HepG2 (cell line): ENCODE measurements around the gene TMEM235. TPM values are rescaled to one million over a fixed set of nuclear protein-coding genes. Genes with fewer than 3 reads are reported as not detected.
A peak's percentile ranks its signal among the peaks of the same experiment; 100 is the strongest.

Experiments used
- ATAC-seq: fragments of 200-7000 bp; cut with Tn5 transposase; 3 replicates; pipeline ENCODE4 v1.9.1; 2020; ENCODE audit warnings: mild to moderate bottlenecking, moderate library complexity
- BruUV-seq: library from RNA; stranded (reverse); fragments of 400-500 nt; replicated peaks from 2 replicates; lab custom pipeline; 2021; lab: Mats Ljungman, UMichigan
- CTCF ChIA-PET: fragments of 300-600 bp; formaldehyde crosslinking; extraction: SDS; loops from one replicate; lab custom pipeline; 2021; ENCODE audit warnings: low total read pairs, inconsistent platforms, low intra/inter-chr PET ratio; lab: Yijun Ruan, JAX
- POLR2A ChIA-PET: fragments of 350-600 bp; sonication (Branson Sonifier 250); formaldehyde crosslinking; loops from one replicate; lab custom pipeline; 2020; ENCODE audit warnings: antibody characterized with exemption, inconsistent platforms; lab: Yijun Ruan, JAX
- DNase-seq: peaks from one replicate; pipeline ENCODE4 v3.0.0-alpha.2; 2015; ENCODE audit warnings: low spot score
- FAIRE-seq: peaks from 3 replicates; lab custom pipeline; 2011; peaks lifted over from hg19 to GRCh38; lab: Jason Lieb, UNC
- H2AFZ ChIP-seq: one replicate; pipeline ENCODE4 v1.6.1; 2011; ENCODE audit warnings: low read length, inconsistent platforms
- H3K27ac ChIP-seq: fragments of 300-600 bp; 3 replicates; pipeline ENCODE4 v1.8.0; 2011; ENCODE audit warnings: mixed run types, mild to moderate bottlenecking, mixed read lengths, low read length, inconsistent platforms; ENCODE audit not compliant: insufficient read depth; ENCODE audit errors: extremely low read length
- H3K27me3 ChIP-seq, 2 experiments: fragments of 200-600 bp in 1 of 2; 2 replicates in 1 of 2; 3 replicates in 1 of 2; pipeline versions ENCODE4 v1.6.0 to v1.8.0; 2011; ENCODE audit warnings: low read length in 2 of 2, mild to moderate bottlenecking in 2 of 2, moderate library complexity in 2 of 2, inconsistent platforms in 1 of 2; ENCODE audit not compliant: insufficient read depth in 2 of 2, control insufficient read depth in 1 of 2
- H3K36me3 ChIP-seq, 2 experiments: fragments of 200-600 bp in 1 of 2; replicated peaks in 1 of 2; 2 replicates in 1 of 2; 3 replicates in 1 of 2; pipeline versions ENCODE4 v1.5.1 to v1.8.0; 2011; ENCODE audit warnings: low read length in 2 of 2, inconsistent platforms in 1 of 2; ENCODE audit not compliant: insufficient read depth in 2 of 2, control insufficient read depth in 1 of 2
- H3K4me1 ChIP-seq: 2 replicates; pipeline ENCODE4 v1.5.1; 2012; ENCODE audit warnings: low read length, inconsistent platforms; ENCODE audit not compliant: insufficient read depth
- H3K4me2 ChIP-seq: 2 replicates; pipeline ENCODE4 v1.6.0; 2011; ENCODE audit warnings: low read depth, low read length, inconsistent platforms
- H3K4me3 ChIP-seq, 3 experiments: fragments of 200-600 bp in 1 of 3; sonication (generic), shearing (Covaris generic) in 1 of 3; replicated peaks in 1 of 3; 2 replicates each; pipeline ENCODE4 v1.5.1; 2011 to 2016; ENCODE audit warnings: low read length in 3 of 3, inconsistent platforms in 2 of 3, low read depth in 2 of 3, mild to moderate bottlenecking in 2 of 3, control low read depth in 1 of 3, mixed read lengths in 1 of 3; ENCODE audit not compliant: insufficient read depth in 1 of 3
- H3K79me2 ChIP-seq: one replicate; pipeline ENCODE4 v1.6.1; 2011; ENCODE audit warnings: low read length, inconsistent platforms; ENCODE audit not compliant: insufficient read depth
- H3K9ac ChIP-seq: 2 replicates; pipeline ENCODE4 v1.6.0; 2011; ENCODE audit warnings: mild to moderate bottlenecking, low read depth, low read length, inconsistent platforms; ENCODE audit not compliant: insufficient read depth
- H3K9me3 ChIP-seq: 2 replicates; pipeline ENCODE4 v1.5.1; 2012; ENCODE audit warnings: mild to moderate bottlenecking, low read length
- H4K20me1 ChIP-seq: 2 replicates; pipeline ENCODE4 v1.6.0; 2011; ENCODE audit warnings: inconsistent platforms, mild to moderate bottlenecking, low read length, moderate library complexity; ENCODE audit not compliant: insufficient read depth
- ARID4A ChIP-seq: sonication (generic); formaldehyde crosslinking; IDR thresholded peaks from 2 replicates; pipeline ENCODE4 v1.5.0; 2020; ENCODE audit warnings: mild to moderate bottlenecking, missing genetic modification reagents, borderline replicate concordance
- GATAD1 ChIP-seq: IDR thresholded peaks from 2 replicates; pipeline ENCODE4 v1.6.1; 2016; ENCODE audit warnings: missing genetic modification reagents, missing compliant biosample characterization
- MEIS1 ChIP-seq: sonication (generic); formaldehyde crosslinking; IDR thresholded peaks from 2 replicates; pipeline ENCODE4 v1.9.0; 2021; ENCODE audit warnings: mild to moderate bottlenecking, missing genetic modification reagents, moderate library complexity, borderline replicate concordance
- MTF2 ChIP-seq: sonication (generic); formaldehyde crosslinking; IDR thresholded peaks from 2 replicates; pipeline ENCODE4 v1.5.0; 2020; ENCODE audit warnings: missing genetic modification reagents, borderline replicate concordance
- RBAK ChIP-seq: sonication (generic); formaldehyde crosslinking; IDR thresholded peaks from 2 replicates; pipeline ENCODE4 v1.5.1; 2020; ENCODE audit warnings: mild to moderate bottlenecking, missing genetic modification reagents
- REPIN1 ChIP-seq: sonication (generic); formaldehyde crosslinking; IDR thresholded peaks from 2 replicates; pipeline ENCODE4 v1.8.0; 2022; ENCODE audit warnings: missing genetic modification reagents, low read depth, mild to moderate bottlenecking, borderline replicate concordance
- SKI ChIP-seq: fragments of 450-650 bp; IDR thresholded peaks from one replicate; pipeline ENCODE4 v1.6.1; 2018; ENCODE audit warnings: mild to moderate bottlenecking; ENCODE audit not compliant: partially characterized antibody
- ZNF263 ChIP-seq: sonication (generic); formaldehyde crosslinking; IDR thresholded peaks from 2 replicates; pipeline ENCODE4 v1.4.0; 2020; ENCODE audit warnings: missing genetic modification reagents
- ZSCAN25 ChIP-seq: sonication (generic); formaldehyde crosslinking; IDR thresholded peaks from 2 replicates; pipeline ENCODE4 v1.8.0; 2022; ENCODE audit warnings: mild to moderate bottlenecking, missing genetic modification reagents
- WGBS: methylation state at CpG from one replicate; pipeline ENCODE4 v1.1.6; 2017; ENCODE audit warnings: low lambda C conversion rate; 5-methylcytosine and 5-hydroxymethylcytosine counted together
- in situ Hi-C: cut with HindIII; loops from 2 replicates; pipeline ENCODE4 v1.10.0; 2017; ENCODE audit warnings: low pct_unique_long_range_greater_than_20kb; ENCODE audit not compliant: extremely low pct_ligation_motif_present
- intact Hi-C: fragments of 100-400 bp; cut with micrococcal nuclease; formaldehyde crosslinking; loops from one replicate; pipeline ENCODE4 v1.10.0; 2022; ENCODE audit not compliant: unreplicated experiment
- polyA plus RNA-seq, 8 experiments: library from polyadenylated mRNA; depleted of rRNA in 3 of 8; stranded (reverse) in 7 of 8; unstranded in 1 of 8; fragments of >200 nt; fragmentation: Illumina TruSeq in 4 of 8; extraction: Trizol in 4 of 8; gene quantifications; 2 replicates each; pipeline versions ENCODE4 v1.2.1 to v1.2.3, GENCODE V29; 2011 to 2016; ENCODE audit warnings: low read depth in 4 of 8, missing spikeins in 1 of 8, mixed read lengths in 1 of 8; ENCODE audit not compliant: insufficient read depth in 1 of 8
- total RNA-seq, 5 experiments: library from RNA; depleted of rRNA; stranded (reverse); fragments of >200 nt; fragmentation: Illumina TruSeq; extraction: Trizol; gene quantifications; 2 replicates each; pipeline ENCODE4 v1.2.3, GENCODE V29; 2016; ENCODE audit warnings: low read depth in 1 of 5
- TF ChIP-seq, protein P1 (sequence below): IDR thresholded peaks from 2 replicates; pipeline ENCODE4 v1.6.1; 2012; ENCODE audit warnings: inconsistent platforms

Gene TMEM235
- total and polyA plus RNA-seq, 2 of the 13 experiments (the other 11 are each of a cell fraction or from before 2014, with no cell fraction given): not detected

DNA sequence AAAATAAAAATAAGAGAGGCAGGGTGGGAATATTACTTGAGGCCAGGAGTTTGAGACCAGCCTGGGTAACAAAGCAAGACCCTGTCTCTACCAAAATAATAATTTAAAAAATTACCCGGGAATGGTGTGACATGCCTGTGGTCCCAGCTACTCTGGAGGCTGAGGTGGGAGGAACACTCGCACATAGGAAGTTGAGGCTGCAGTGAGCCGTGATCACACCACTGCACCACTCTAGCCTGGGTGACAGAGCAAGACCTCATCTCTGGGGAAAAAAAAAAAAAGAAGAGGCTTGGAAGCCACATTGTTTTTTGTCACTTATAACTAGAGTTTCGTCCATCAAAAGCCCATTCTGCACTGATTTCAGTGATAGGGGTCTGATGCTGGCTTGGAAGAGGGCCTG is 3.3 kb upstream of the TMEM235 start:
- BruUV-seq: no TSS peak
- H3K9ac ChIP-seq: no peak overlapping the region
- ATAC-seq (no peak), DNase-seq (no peak), FAIRE-seq (no peak)
- H3K4me2 ChIP-seq: no peak overlapping the region
- H2AFZ ChIP-seq: no peak overlapping the region
- no peaks in the 10 kb centered on the region for H4K20me1 ChIP-seq
- H3K4me3 ChIP-seq: no peak overlapping the region
- H3K4me1 ChIP-seq: peaks cover 22% of the 10 kb centered on the region; the same call in 1 of the 2 replicates
- H3K9me3 ChIP-seq: no peaks in the 10 kb centered on the region
- ChIA-PET CTCF (no interaction called here), POLR2A (no interaction called here)
- H3K27ac ChIP-seq: no peak overlapping the region
- no peaks in the 10 kb centered on the region for H3K79me2 ChIP-seq
- 7% methylated on average over 4 of the region's 4 CpGs for WGBS
- H3K27me3 ChIP-seq: peaks cover 14 to 45% of the 10 kb centered on the region in 2 experiments
- in situ Hi-C loops (no loop called here), intact Hi-C loops (no loop called here)
- peaks cover 11 to 21% of the 10 kb centered on the region in 2 experiments for H3K36me3 ChIP-seq
- TF ChIP-seq MEIS1 (CRISPR knock-in tag): no peak
- TF ChIP-seq ZSCAN25 (CRISPR knock-in tag): no peak
- TF ChIP-seq GATAD1 (CRISPR knock-in tag): no peak

DNA sequence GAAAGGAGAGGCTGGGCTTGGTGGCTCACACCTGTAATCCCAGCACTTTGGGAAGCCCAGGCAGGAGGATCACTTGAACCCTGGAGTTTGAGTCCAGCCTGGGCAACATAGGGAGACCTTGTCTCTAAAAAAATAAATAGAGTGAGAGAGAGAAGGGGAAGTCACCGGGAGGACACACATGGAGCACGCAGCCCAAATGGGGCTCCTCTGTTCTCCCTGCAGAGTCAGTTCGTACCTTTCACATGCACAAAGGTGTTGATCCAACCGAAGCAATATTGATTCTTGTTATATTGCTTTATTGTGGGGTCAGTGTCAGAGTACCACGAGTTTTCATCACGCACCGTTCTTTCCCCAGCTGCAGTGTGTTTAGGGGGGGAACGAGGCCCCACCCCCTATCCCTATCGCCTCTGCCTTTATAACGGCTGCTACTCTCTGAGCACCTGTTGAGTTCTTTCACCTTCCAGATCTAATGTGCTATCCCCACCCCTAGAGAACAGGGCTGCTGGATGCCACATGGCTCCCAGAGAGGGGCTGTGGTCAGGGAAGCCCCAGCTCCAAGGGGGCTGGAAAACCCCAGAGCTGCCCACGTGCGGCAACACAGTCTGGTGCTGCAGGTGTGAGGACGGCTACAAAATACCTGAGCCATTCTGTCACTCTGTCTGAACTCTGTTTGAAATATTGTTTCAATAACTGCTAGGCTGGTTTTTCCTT is 1.0 kb upstream of the TMEM235 start:
- Histone ChIP-seq H3K4me2 (no peak overlapping the region), H3K4me1 (peaks cover 22% of the 10 kb centered on the region; the same call in 1 of the 2 replicates), H3K9ac (no peak overlapping the region), H3K79me2 (no peaks in the 10 kb centered on the region), H3K9me3 (no peaks in the 10 kb centered on the region), H2AFZ (no peak overlapping the region), H3K27me3 (peaks cover 16 to 59% of the 10 kb centered on the region in 2 experiments), H3K36me3 (no peaks in the 10 kb centered on the region), H3K27ac (no peak overlapping the region), H4K20me1 (no peaks in the 10 kb centered on the region), H3K4me3 (no peak overlapping the region)
- no peak; the same call in 2 of the 3 replicates for ATAC-seq
- in situ Hi-C loops (no loop called here), intact Hi-C loops (no loop called here)
- no peak for FAIRE-seq
- 12% methylated on average over 13 of the region's 13 CpGs for WGBS
- no TSS peak for BruUV-seq
- ChIA-PET CTCF (no interaction called here), POLR2A (no interaction called here)
- no peak for DNase-seq
- TF ChIP-seq SKI: no peak
- TF ChIP-seq ARID4A (CRISPR knock-in tag): 0 out of 2 replicates have a peak, but pooled peaks have one; percentile 19
- TF ChIP-seq, protein P1, sequence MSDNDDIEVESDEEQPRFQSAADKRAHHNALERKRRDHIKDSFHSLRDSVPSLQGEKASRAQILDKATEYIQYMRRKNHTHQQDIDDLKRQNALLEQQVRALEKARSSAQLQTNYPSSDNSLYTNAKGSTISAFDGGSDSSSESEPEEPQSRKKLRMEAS: peak; percentile 37; the same call in 1 of the 2 replicates
- no peak for TF ChIP-seq RBAK
- no peak for TF ChIP-seq REPIN1 (CRISPR knock-in tag)
- peak; percentile 68 for TF ChIP-seq ZNF263 (CRISPR knock-in tag)
- TF ChIP-seq MTF2 (CRISPR knock-in tag): 0 out of 2 replicates have a peak, but pooled peaks have one; percentile 33
